Parathyroid adenoma (tissue), 2 donors: ENCODE data around the gene FSD2.

Source experiments
- H2AFZ ChIP-seq: fragments of 300-600 bp; sonication (generic); one replicate; pipeline ENCODE4 v1.7.0; 2017; ENCODE audit warnings: antibody characterized with exemption, mild to moderate bottlenecking
- H3K27ac ChIP-seq: fragments of 300-600 bp; sonication (generic); one replicate; pipeline ENCODE4 v1.7.0; 2017
- H3K27me3 ChIP-seq: fragments of 300-600 bp; sonication (generic); one replicate; pipeline ENCODE4 v1.7.0; 2017; ENCODE audit warnings: low read length; ENCODE audit not compliant: control insufficient read depth, insufficient read depth
- H3K36me3 ChIP-seq: fragments of 300-600 bp; sonication (generic); one replicate; pipeline ENCODE4 v1.7.0; 2017; ENCODE audit warnings: low read length; ENCODE audit not compliant: control insufficient read depth, insufficient read depth
- H3K4me1 ChIP-seq: fragments of 300-600 bp; sonication (generic); one replicate; pipeline ENCODE4 v1.7.0; 2017; ENCODE audit warnings: control low read depth
- H3K4me2 ChIP-seq: fragments of 300-600 bp; sonication (generic); one replicate; pipeline ENCODE4 v1.7.0; 2017; ENCODE audit warnings: low read length
- H3K4me3 ChIP-seq: fragments of 300-600 bp; sonication (generic); one replicate; pipeline ENCODE4 v1.7.0; 2017; ENCODE audit warnings: low read depth, low read length
- H3K79me2 ChIP-seq: fragments of 300-600 bp; sonication (generic); one replicate; pipeline ENCODE4 v1.7.0; 2017; ENCODE audit warnings: control low read depth
- H3K9ac ChIP-seq: fragments of 300-600 bp; sonication (generic); one replicate; pipeline ENCODE4 v1.7.0; 2017; ENCODE audit warnings: mild to moderate bottlenecking
- H3K9me3 ChIP-seq: fragments of 300-600 bp; sonication (generic); one replicate; pipeline ENCODE4 v1.7.0; 2017; ENCODE audit warnings: low read length; ENCODE audit not compliant: control insufficient read depth
- TF ChIP-seq, protein P1 (sequence below): fragments of 300-600 bp; sonication (generic); IDR thresholded peaks from one replicate; pipeline ENCODE4 v1.7.0; 2017; ENCODE audit warnings: antibody characterized with exemption, mild to moderate bottlenecking
- donor health status: primary hyperparathyroidism.

The FSD2 gene

GRCh38 chr15:82832601-82833361, 26.9 kb upstream of the FSD2 start:
- Histone ChIP-seq H3K36me3 (no peaks in the 10 kb centered on the region), H3K27ac (no peak overlapping the region)
- TF ChIP-seq, protein P1, sequence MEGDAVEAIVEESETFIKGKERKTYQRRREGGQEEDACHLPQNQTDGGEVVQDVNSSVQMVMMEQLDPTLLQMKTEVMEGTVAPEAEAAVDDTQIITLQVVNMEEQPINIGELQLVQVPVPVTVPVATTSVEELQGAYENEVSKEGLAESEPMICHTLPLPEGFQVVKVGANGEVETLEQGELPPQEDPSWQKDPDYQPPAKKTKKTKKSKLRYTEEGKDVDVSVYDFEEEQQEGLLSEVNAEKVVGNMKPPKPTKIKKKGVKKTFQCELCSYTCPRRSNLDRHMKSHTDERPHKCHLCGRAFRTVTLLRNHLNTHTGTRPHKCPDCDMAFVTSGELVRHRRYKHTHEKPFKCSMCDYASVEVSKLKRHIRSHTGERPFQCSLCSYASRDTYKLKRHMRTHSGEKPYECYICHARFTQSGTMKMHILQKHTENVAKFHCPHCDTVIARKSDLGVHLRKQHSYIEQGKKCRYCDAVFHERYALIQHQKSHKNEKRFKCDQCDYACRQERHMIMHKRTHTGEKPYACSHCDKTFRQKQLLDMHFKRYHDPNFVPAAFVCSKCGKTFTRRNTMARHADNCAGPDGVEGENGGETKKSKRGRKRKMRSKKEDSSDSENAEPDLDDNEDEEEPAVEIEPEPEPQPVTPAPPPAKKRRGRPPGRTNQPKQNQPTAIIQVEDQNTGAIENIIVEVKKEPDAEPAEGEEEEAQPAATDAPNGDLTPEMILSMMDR, result no peak

DNA sequence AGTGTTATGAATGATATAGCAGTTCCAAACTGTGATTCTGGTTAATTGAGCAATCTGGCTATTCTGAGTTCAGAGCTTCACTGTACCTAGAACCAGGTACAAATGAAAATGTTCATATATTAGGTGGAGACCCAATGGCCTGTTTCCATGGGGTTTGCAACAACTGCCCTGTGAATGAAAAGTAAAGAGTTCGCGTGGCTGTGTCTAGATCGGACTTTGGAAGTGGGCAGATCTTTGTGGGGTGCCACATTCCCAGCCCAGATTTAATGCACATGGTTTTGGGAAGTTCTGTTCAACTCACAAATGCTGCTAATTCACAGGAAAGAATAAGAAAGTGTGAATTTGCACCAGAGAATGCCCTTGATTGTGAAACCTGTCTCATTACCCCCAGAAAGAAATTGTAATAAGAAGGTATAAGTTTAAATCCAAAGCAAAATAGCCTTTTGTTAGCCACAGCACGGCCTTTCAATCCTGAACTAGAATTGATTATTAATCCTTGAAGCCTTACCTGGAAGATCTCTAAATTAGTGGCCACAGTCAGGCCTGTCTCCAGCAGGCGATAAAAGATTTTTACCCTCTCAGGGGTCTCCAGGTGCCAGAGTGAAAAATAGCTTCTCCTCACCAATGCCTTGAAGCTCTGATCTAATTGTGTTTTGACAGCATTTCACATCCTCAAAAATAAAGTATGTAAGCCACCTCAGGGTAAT, 26.2 kb upstream of the FSD2 start:
- H3K9ac ChIP-seq, result no peak overlapping the region
- H3K27ac ChIP-seq, result no peak overlapping the region
- H3K36me3 ChIP-seq, result no peaks in the 10 kb centered on the region

More at GRCh38 chr15:82832601-82833361, 26.9 kb upstream of the FSD2 start:
- Histone ChIP-seq H3K9ac (no peak overlapping the region), H3K4me2 (no peak overlapping the region), H3K27me3 (no peaks in the 10 kb centered on the region), H3K4me3 (no peak overlapping the region), H2AFZ (no peak overlapping the region), H3K9me3 (no peaks in the 10 kb centered on the region), H3K4me1 (no peaks in the 10 kb centered on the region), H3K79me2 (no peaks in the 10 kb centered on the region)

GRCh38 chr15:82830427-82831173, 24.7 kb upstream of the FSD2 start:
- Histone ChIP-seq H3K4me3 (no peak overlapping the region), H3K4me1 (no peaks in the 10 kb centered on the region), H3K27me3 (no peaks in the 10 kb centered on the region), H3K27ac (no peak overlapping the region), H3K4me2 (no peak overlapping the region), H3K9ac (no peak overlapping the region), H3K79me2 (no peaks in the 10 kb centered on the region), H2AFZ (no peak overlapping the region), H3K9me3 (no peaks in the 10 kb centered on the region), H3K36me3 (no peaks in the 10 kb centered on the region)
- TF ChIP-seq, protein P1, result no peak

More for the DNA sequence above, 26.2 kb upstream of the FSD2 start:
- Histone ChIP-seq H3K4me3 (no peak overlapping the region), H3K27me3 (no peaks in the 10 kb centered on the region), H3K4me2 (no peak overlapping the region), H2AFZ (no peak overlapping the region), H3K79me2 (no peaks in the 10 kb centered on the region), H3K4me1 (no peaks in the 10 kb centered on the region), H3K9me3 (no peaks in the 10 kb centered on the region)
- TF ChIP-seq, protein P1, result no peak

GRCh38 chr15:82829234-82829633, 23.4 kb upstream of the FSD2 start:
- no peaks in the 10 kb centered on the region for H3K79me2 ChIP-seq
- H3K36me3 ChIP-seq, result no peaks in the 10 kb centered on the region
- no peaks in the 10 kb centered on the region for H3K9me3 ChIP-seq
- no peaks in the 10 kb centered on the region for H3K27me3 ChIP-seq
- TF ChIP-seq, protein P1, result no peak
- H3K4me3 ChIP-seq, result no peak overlapping the region
- no peaks in the 10 kb centered on the region for H3K4me1 ChIP-seq
- no peak overlapping the region for H2AFZ ChIP-seq
- H3K4me2 ChIP-seq, result no peak overlapping the region
- no peak overlapping the region for H3K27ac ChIP-seq
- H3K9ac ChIP-seq, result no peak overlapping the region
